Measurements from ENCODE around the gene STARD5. TPM values are rescaled to one million over a fixed set of nuclear protein-coding genes. Genes with fewer than 3 reads are reported as not detected.

Gene STARD5
- total RNA-seq, 1 experiment from 2014 or later = 1.9 TPM

DNA sequence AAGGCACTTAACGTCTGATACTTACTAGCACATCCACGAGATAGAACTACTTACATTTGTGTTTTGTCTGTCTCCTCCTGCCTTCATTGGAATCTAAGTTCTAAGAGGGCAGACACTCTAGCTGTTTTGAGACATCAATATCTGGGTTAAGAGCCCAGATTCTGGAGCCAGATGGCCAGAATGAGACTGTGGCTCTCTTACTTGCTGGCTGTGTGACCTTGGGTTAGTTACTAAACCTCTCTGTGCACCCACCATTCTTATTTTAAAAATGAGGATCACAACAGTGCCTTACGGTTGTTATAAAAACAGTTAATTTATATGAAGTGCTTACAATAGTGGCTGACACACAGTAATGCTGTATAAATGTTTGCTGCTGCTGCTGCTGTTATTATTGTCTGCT lies 7.7 kb downstream of the STARD5 start:
- no peaks in the 10 kb centered on the region for H3K27me3 Mint-ChIP-seq (ENCODE audit: unreplicated experiment)
- no peaks in the 10 kb centered on the region for H3K36me3 Mint-ChIP-seq (ENCODE audit: insufficient read depth, unreplicated experiment)
- no peaks in the 10 kb centered on the region for H3K9me3 Mint-ChIP-seq (ENCODE audit: low read depth, unreplicated experiment)
- H3K27ac Mint-ChIP-seq (ENCODE audit: unreplicated experiment) = no peak overlapping the region
- no peak for DNase-seq
- intact Hi-C loops (cut with micrococcal nuclease; ENCODE audit: unreplicated experiment) = no loop called here
- BruUV-seq (replicated peaks) = no TSS peak
- peaks cover 10% of the 10 kb centered on the region for H3K4me1 Mint-ChIP-seq (ENCODE audit: low read depth, unreplicated experiment)
- CTCF ChIA-PET = no interaction called here
- H3K4me3 Mint-ChIP-seq (ENCODE audit: low read depth, unreplicated experiment) = no peak overlapping the region
- TF ChIP-seq, protein P1, sequence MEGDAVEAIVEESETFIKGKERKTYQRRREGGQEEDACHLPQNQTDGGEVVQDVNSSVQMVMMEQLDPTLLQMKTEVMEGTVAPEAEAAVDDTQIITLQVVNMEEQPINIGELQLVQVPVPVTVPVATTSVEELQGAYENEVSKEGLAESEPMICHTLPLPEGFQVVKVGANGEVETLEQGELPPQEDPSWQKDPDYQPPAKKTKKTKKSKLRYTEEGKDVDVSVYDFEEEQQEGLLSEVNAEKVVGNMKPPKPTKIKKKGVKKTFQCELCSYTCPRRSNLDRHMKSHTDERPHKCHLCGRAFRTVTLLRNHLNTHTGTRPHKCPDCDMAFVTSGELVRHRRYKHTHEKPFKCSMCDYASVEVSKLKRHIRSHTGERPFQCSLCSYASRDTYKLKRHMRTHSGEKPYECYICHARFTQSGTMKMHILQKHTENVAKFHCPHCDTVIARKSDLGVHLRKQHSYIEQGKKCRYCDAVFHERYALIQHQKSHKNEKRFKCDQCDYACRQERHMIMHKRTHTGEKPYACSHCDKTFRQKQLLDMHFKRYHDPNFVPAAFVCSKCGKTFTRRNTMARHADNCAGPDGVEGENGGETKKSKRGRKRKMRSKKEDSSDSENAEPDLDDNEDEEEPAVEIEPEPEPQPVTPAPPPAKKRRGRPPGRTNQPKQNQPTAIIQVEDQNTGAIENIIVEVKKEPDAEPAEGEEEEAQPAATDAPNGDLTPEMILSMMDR (IDR thresholded peaks at IDR 0.05; ENCODE audit: unreplicated experiment) = no peak

DNA sequence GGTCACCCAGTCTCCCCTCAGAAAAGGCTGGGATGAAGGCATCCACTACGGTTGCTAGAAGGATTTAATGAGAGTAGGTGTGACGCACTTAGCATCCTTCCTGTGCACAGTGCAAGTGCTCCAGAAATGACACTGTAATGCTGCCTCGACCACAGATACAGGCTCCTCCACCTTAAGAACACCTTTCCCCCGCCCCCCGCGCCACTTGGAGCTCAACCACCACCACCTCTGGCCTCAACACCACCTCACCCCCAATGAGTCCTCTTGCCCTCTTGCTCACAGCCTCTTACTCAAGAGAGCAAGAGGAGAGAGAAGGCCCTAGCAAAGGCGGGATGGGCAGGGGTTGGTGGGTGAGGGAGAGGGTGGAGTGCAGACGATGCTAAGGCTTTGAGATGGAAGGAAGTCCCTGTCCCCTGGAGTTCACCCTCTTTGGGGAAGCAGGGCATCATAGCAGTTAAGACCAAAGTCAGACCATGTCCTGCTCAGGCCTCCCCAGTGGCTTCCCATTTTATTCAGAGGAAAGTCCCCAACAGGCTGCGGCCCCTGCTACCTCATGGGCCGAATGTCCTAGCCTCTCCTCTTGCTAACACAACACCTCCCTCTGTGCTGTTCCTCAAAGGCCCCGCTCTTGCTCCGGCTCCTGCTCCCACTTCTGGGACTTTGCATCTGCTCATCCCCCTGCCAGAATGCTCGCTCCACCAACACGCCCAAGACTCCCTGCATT lies 8.3 kb downstream of the STARD5 start:
- DNase-seq = no peak
- no peaks in the 10 kb centered on the region for H3K9me3 Mint-ChIP-seq (ENCODE audit: low read depth, unreplicated experiment)
- no TSS peak for BruUV-seq (replicated peaks)
- CTCF ChIA-PET = interaction anchor here (0.6 kb wide), 1 partner anchor 1066 kb away, joined by 3 read pairs; no protein-coding TSS in a partner anchor
- H3K4me1 Mint-ChIP-seq (ENCODE audit: low read depth, unreplicated experiment) = peaks cover 10% of the 10 kb centered on the region
- H3K27me3 Mint-ChIP-seq (ENCODE audit: unreplicated experiment) = no peaks in the 10 kb centered on the region
- H3K4me3 Mint-ChIP-seq (ENCODE audit: low read depth, unreplicated experiment) = no peak overlapping the region
- TF ChIP-seq, protein P1 (IDR thresholded peaks at IDR 0.05; ENCODE audit: unreplicated experiment) = no peak
- H3K36me3 Mint-ChIP-seq (ENCODE audit: insufficient read depth, unreplicated experiment) = no peaks in the 10 kb centered on the region
- H3K27ac Mint-ChIP-seq (ENCODE audit: unreplicated experiment) = no peak overlapping the region
- intact Hi-C loops (cut with micrococcal nuclease; ENCODE audit: unreplicated experiment) = no loop called here

DNA sequence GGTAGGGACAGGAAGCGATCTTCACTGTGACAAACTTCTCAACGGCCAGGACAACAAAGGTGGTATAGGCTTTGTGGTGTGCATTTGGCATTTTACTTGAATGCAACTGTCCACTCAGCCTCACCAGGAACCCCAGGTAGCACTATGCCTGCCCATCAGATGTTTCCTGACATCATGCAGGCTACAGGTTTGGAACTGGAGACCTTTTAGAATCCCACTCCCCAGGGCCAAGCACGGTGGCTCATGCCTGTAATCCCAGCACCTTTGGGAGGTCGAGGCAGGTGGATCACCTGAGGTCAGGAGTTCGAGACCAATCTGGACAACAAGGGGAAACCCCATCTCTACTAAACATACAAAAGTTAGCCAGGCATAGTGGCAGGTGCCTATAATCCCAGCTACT lies 9.6 kb downstream of the STARD5 start:
- BruUV-seq (replicated peaks) = no TSS peak
- intact Hi-C loops (cut with micrococcal nuclease; ENCODE audit: unreplicated experiment) = no loop called here
- Mint-ChIP-seq H3K36me3 (ENCODE audit: insufficient read depth, unreplicated experiment) (no peaks in the 10 kb centered on the region), H3K27me3 (ENCODE audit: unreplicated experiment) (no peaks in the 10 kb centered on the region), H3K4me3 (ENCODE audit: low read depth, unreplicated experiment) (no peak overlapping the region), H3K9me3 (ENCODE audit: low read depth, unreplicated experiment) (no peaks in the 10 kb centered on the region), H3K4me1 (ENCODE audit: low read depth, unreplicated experiment) (peaks cover 10% of the 10 kb centered on the region), H3K27ac (ENCODE audit: unreplicated experiment) (no peak overlapping the region)
- TF ChIP-seq, protein P1 (IDR thresholded peaks at IDR 0.05; ENCODE audit: unreplicated experiment) = no peak
- no peak for DNase-seq
- CTCF ChIA-PET = no interaction called here

DNA sequence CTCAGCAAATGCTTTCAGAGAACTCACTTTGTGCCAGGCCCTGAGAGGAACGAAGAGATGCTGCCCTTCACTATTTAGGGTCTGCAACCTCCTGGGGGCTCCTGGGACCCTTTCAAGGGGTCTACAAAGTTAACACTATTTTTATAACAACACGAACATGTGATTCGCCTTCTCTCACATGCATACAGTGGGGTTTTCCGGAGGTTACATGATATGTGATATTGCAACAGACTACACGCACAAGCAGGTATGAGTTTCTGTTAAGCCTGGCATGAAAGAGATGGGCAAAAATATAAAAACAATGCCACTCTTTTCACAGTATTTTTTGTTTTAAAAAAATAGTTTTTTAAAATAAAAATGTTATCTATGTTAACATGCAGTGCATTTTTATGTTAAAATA lies 10.3 kb downstream of the STARD5 start:
- TF ChIP-seq, protein P1 (IDR thresholded peaks at IDR 0.05; ENCODE audit: unreplicated experiment) = no peak
- Mint-ChIP-seq H3K4me3 (ENCODE audit: low read depth, unreplicated experiment) (no peak overlapping the region), H3K4me1 (ENCODE audit: low read depth, unreplicated experiment) (peaks cover 10% of the 10 kb centered on the region), H3K36me3 (ENCODE audit: insufficient read depth, unreplicated experiment) (no peaks in the 10 kb centered on the region), H3K9me3 (ENCODE audit: low read depth, unreplicated experiment) (no peaks in the 10 kb centered on the region), H3K27me3 (ENCODE audit: unreplicated experiment) (no peaks in the 10 kb centered on the region), H3K27ac (ENCODE audit: unreplicated experiment) (no peak overlapping the region)
- DNase-seq = no peak
- no TSS peak for BruUV-seq (replicated peaks)
- CTCF ChIA-PET = interaction anchor here (1.2 kb wide), 1 partner anchor 47 kb away, joined by 5 read pairs; no protein-coding TSS in a partner anchor
- intact Hi-C loops (cut with micrococcal nuclease; ENCODE audit: unreplicated experiment) = no loop called here

All from Calu3 (cell line).